Measurements from ENCODE around the gene PRPF40A.
"Not testable (repeated sequence)": the region's sequence is repeated elsewhere in the genome, so short reads cannot be mapped to it uniquely, and the experiment has no call there.

Gene PRPF40A

GRCh38 chr2:152717228-152718075, at the start of gene PRPF40A:
PRPF40A (minus strand) TSS chr2:152717461; CDS start chr2:152717439, 22 bp downstream.
- Histone ChIP-seq H3K4me1 (ENCODE audit: insufficient read depth, low read length) (peaks cover 24% of the 10 kb centered on the region), H3K36me3 (ENCODE audit: insufficient read depth, low read length) (peaks cover 38% of the 10 kb centered on the region), H3K4me3 (ENCODE audit: low read length) (peak within 1 kb of the TSS; percentile 94), H3K27me3 (ENCODE audit: insufficient read depth, low read length) (no peaks in the 10 kb centered on the region), H3K9me3 (ENCODE audit: low read length) (no peaks in the 10 kb centered on the region), H2AFZ (ENCODE audit: low read depth, low read length) (peak within 1 kb of the TSS; percentile 14)

- H2AFZ ChIP-seq (ENCODE audit: low read depth, low read length): no peak overlapping the region
- peaks cover 4% of the 10 kb centered on the region for H3K4me1 ChIP-seq (ENCODE audit: insufficient read depth, low read length)
- no peaks in the 10 kb centered on the region for H3K27me3 ChIP-seq (ENCODE audit: insufficient read depth, low read length)
- no peaks in the 10 kb centered on the region for H3K36me3 ChIP-seq (ENCODE audit: insufficient read depth, low read length)
- no peaks in the 10 kb centered on the region for H3K9me3 ChIP-seq (ENCODE audit: low read length)
- H3K4me3 ChIP-seq (ENCODE audit: low read length): no peak overlapping the region
These were observed 49.7 kb upstream of the PRPF40A start for GRCh38 chr2:152766928-152767327.

- Histone ChIP-seq H3K27me3 (ENCODE audit: insufficient read depth, low read length) (no peaks in the 10 kb centered on the region), H3K4me1 (ENCODE audit: insufficient read depth, low read length) (peaks cover 11% of the 10 kb centered on the region), H3K36me3 (ENCODE audit: insufficient read depth, low read length) (peaks cover 16% of the 10 kb centered on the region), H2AFZ (ENCODE audit: low read depth, low read length) (no peak overlapping the region), H3K9me3 (ENCODE audit: low read length) (no peaks in the 10 kb centered on the region), H3K4me3 (ENCODE audit: low read length) (no peak overlapping the region)
These were observed 46.4 kb upstream of the PRPF40A start for GRCh38 chr2:152763651-152764050.

- Histone ChIP-seq H3K4me1 (ENCODE audit: insufficient read depth, low read length) (peaks cover 11% of the 10 kb centered on the region), H3K36me3 (ENCODE audit: insufficient read depth, low read length) (peaks cover 20% of the 10 kb centered on the region)
- H3K9me3 ChIP-seq (ENCODE audit: low read length); H3K4me3 ChIP-seq (ENCODE audit: low read length); H2AFZ ChIP-seq (ENCODE audit: low read depth, low read length); H3K27me3 ChIP-seq (ENCODE audit: insufficient read depth, low read length): not testable (repeated sequence)
These were observed 45.9 kb upstream of the PRPF40A start for GRCh38 chr2:152763208-152763607.

GRCh38 chr2:152762202-152762601, 44.9 kb upstream of the PRPF40A start:
- Histone ChIP-seq H3K4me1 (ENCODE audit: insufficient read depth, low read length) (peaks cover 11% of the 10 kb centered on the region), H3K9me3 (ENCODE audit: low read length) (no peaks in the 10 kb centered on the region), H3K27me3 (ENCODE audit: insufficient read depth, low read length) (no peaks in the 10 kb centered on the region), H2AFZ (ENCODE audit: low read depth, low read length) (no peak overlapping the region), H3K4me3 (ENCODE audit: low read length) (no peak overlapping the region), H3K36me3 (ENCODE audit: insufficient read depth, low read length) (peaks cover 27% of the 10 kb centered on the region)

- no peaks in the 10 kb centered on the region for H3K27me3 ChIP-seq (ENCODE audit: insufficient read depth, low read length)
- H3K4me1 ChIP-seq (ENCODE audit: insufficient read depth, low read length): peaks cover 11% of the 10 kb centered on the region
- no peaks in the 10 kb centered on the region for H3K9me3 ChIP-seq (ENCODE audit: low read length)
- no peak overlapping the region for H3K4me3 ChIP-seq (ENCODE audit: low read length)
- no peak overlapping the region for H2AFZ ChIP-seq (ENCODE audit: low read depth, low read length)
- H3K36me3 ChIP-seq (ENCODE audit: insufficient read depth, low read length): peaks cover 33% of the 10 kb centered on the region
These were observed 44.0 kb upstream of the PRPF40A start for GRCh38 chr2:152761214-152761613.

- Histone ChIP-seq H3K4me1 (ENCODE audit: insufficient read depth, low read length) (peaks cover 11% of the 10 kb centered on the region), H3K27me3 (ENCODE audit: insufficient read depth, low read length) (no peaks in the 10 kb centered on the region), H3K4me3 (ENCODE audit: low read length) (no peak overlapping the region), H2AFZ (ENCODE audit: low read depth, low read length) (no peak overlapping the region), H3K9me3 (ENCODE audit: low read length) (peaks cover 3% of the 10 kb centered on the region), H3K36me3 (ENCODE audit: insufficient read depth, low read length) (peaks cover 35% of the 10 kb centered on the region)
These were observed 42.2 kb upstream of the PRPF40A start for GRCh38 chr2:152759290-152760072.

- Histone ChIP-seq H2AFZ (ENCODE audit: low read depth, low read length) (no peak overlapping the region), H3K4me3 (ENCODE audit: low read length) (no peak overlapping the region), H3K9me3 (ENCODE audit: low read length) (peaks cover 4% of the 10 kb centered on the region), H3K27me3 (ENCODE audit: insufficient read depth, low read length) (no peaks in the 10 kb centered on the region), H3K4me1 (ENCODE audit: insufficient read depth, low read length) (no peaks in the 10 kb centered on the region), H3K36me3 (ENCODE audit: insufficient read depth, low read length) (peaks cover 51% of the 10 kb centered on the region)
These were observed 37.8 kb upstream of the PRPF40A start for GRCh38 chr2:152755029-152755428.

- H3K36me3 ChIP-seq (ENCODE audit: insufficient read depth, low read length): peaks cover 50% of the 10 kb centered on the region
- H3K9me3 ChIP-seq (ENCODE audit: low read length); H3K4me1 ChIP-seq (ENCODE audit: insufficient read depth, low read length); H3K27me3 ChIP-seq (ENCODE audit: insufficient read depth, low read length); H3K4me3 ChIP-seq (ENCODE audit: low read length); H2AFZ ChIP-seq (ENCODE audit: low read depth, low read length): not testable (repeated sequence)
These were observed 30.5 kb upstream of the PRPF40A start for GRCh38 chr2:152747751-152748150.

- H3K4me3 ChIP-seq (ENCODE audit: low read length): no peak overlapping the region
- peaks cover 50% of the 10 kb centered on the region for H3K36me3 ChIP-seq (ENCODE audit: insufficient read depth, low read length)
- no peaks in the 10 kb centered on the region for H3K27me3 ChIP-seq (ENCODE audit: insufficient read depth, low read length)
- peaks cover 10% of the 10 kb centered on the region for H3K9me3 ChIP-seq (ENCODE audit: low read length)
- no peak overlapping the region for H2AFZ ChIP-seq (ENCODE audit: low read depth, low read length)
- H3K4me1 ChIP-seq (ENCODE audit: insufficient read depth, low read length): no peaks in the 10 kb centered on the region
These were observed 25.7 kb upstream of the PRPF40A start for GRCh38 chr2:152743002-152743401.

- peaks cover 57% of the 10 kb centered on the region for H3K36me3 ChIP-seq (ENCODE audit: insufficient read depth, low read length)
- H3K4me1 ChIP-seq (ENCODE audit: insufficient read depth, low read length): no peaks in the 10 kb centered on the region
- peaks cover 14% of the 10 kb centered on the region for H3K9me3 ChIP-seq (ENCODE audit: low read length)
- no peaks in the 10 kb centered on the region for H3K27me3 ChIP-seq (ENCODE audit: insufficient read depth, low read length)
- no peak overlapping the region for H2AFZ ChIP-seq (ENCODE audit: low read depth, low read length)
- H3K4me3 ChIP-seq (ENCODE audit: low read length): no peak overlapping the region
These were observed 23.6 kb upstream of the PRPF40A start for GRCh38 chr2:152740743-152741328.

- H2AFZ ChIP-seq (ENCODE audit: low read depth, low read length); H3K4me3 ChIP-seq (ENCODE audit: low read length); H3K27me3 ChIP-seq (ENCODE audit: insufficient read depth, low read length); H3K4me1 ChIP-seq (ENCODE audit: insufficient read depth, low read length): not testable (repeated sequence)
- Histone ChIP-seq H3K9me3 (ENCODE audit: low read length) (peaks cover 14% of the 10 kb centered on the region), H3K36me3 (ENCODE audit: insufficient read depth, low read length) (peaks cover 62% of the 10 kb centered on the region)
These were observed 22.4 kb upstream of the PRPF40A start for GRCh38 chr2:152739705-152740104.

GRCh38 chr2:152738438-152738837, 21.2 kb upstream of the PRPF40A start:
- Histone ChIP-seq H3K4me3 (ENCODE audit: low read length) (no peak overlapping the region), H3K9me3 (ENCODE audit: low read length) (peaks cover 14% of the 10 kb centered on the region), H3K4me1 (ENCODE audit: insufficient read depth, low read length) (no peaks in the 10 kb centered on the region), H3K36me3 (ENCODE audit: insufficient read depth, low read length) (peaks cover 62% of the 10 kb centered on the region), H3K27me3 (ENCODE audit: insufficient read depth, low read length) (no peaks in the 10 kb centered on the region), H2AFZ (ENCODE audit: low read depth, low read length) (no peak overlapping the region)

Data from neuron (in vitro differentiated cells).